ENCODE measurements around the gene GOSR2.

DNA sequence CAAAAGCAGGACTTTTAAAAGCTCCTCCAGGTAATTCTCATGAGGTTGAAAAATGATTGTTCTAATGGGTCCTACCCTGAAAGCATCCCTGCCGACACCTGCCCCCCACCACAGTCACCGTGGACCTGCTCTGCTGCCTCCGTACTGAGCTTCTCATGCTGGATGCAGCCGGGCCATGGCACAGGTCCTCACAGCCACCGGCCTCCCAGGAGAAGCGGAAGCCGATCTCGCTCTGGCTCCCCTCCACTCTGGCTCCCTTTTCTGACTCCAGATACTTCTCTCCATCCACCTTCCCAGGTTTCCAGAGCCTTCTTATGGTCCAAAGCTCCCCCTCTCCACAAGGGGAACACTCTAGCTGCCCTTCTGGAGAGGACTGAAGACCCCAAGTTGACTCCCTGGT, 45.9 kb downstream of the GOSR2 start:
- TF ChIP-seq, protein P1, sequence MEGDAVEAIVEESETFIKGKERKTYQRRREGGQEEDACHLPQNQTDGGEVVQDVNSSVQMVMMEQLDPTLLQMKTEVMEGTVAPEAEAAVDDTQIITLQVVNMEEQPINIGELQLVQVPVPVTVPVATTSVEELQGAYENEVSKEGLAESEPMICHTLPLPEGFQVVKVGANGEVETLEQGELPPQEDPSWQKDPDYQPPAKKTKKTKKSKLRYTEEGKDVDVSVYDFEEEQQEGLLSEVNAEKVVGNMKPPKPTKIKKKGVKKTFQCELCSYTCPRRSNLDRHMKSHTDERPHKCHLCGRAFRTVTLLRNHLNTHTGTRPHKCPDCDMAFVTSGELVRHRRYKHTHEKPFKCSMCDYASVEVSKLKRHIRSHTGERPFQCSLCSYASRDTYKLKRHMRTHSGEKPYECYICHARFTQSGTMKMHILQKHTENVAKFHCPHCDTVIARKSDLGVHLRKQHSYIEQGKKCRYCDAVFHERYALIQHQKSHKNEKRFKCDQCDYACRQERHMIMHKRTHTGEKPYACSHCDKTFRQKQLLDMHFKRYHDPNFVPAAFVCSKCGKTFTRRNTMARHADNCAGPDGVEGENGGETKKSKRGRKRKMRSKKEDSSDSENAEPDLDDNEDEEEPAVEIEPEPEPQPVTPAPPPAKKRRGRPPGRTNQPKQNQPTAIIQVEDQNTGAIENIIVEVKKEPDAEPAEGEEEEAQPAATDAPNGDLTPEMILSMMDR (IDR thresholded peaks at IDR 0.05; ENCODE audit: poor library complexity, severe bottlenecking): no peak
- TF ChIP-seq EZH2 (IDR thresholded peaks at IDR 0.05; ENCODE audit: borderline replicate concordance, insufficient read depth, low read length, poor library complexity, severe bottlenecking): no peak
- TF ChIP-seq POLR2AphosphoS5 (IDR thresholded peaks at IDR 0.05): no peak
- TF ChIP-seq, protein P2, sequence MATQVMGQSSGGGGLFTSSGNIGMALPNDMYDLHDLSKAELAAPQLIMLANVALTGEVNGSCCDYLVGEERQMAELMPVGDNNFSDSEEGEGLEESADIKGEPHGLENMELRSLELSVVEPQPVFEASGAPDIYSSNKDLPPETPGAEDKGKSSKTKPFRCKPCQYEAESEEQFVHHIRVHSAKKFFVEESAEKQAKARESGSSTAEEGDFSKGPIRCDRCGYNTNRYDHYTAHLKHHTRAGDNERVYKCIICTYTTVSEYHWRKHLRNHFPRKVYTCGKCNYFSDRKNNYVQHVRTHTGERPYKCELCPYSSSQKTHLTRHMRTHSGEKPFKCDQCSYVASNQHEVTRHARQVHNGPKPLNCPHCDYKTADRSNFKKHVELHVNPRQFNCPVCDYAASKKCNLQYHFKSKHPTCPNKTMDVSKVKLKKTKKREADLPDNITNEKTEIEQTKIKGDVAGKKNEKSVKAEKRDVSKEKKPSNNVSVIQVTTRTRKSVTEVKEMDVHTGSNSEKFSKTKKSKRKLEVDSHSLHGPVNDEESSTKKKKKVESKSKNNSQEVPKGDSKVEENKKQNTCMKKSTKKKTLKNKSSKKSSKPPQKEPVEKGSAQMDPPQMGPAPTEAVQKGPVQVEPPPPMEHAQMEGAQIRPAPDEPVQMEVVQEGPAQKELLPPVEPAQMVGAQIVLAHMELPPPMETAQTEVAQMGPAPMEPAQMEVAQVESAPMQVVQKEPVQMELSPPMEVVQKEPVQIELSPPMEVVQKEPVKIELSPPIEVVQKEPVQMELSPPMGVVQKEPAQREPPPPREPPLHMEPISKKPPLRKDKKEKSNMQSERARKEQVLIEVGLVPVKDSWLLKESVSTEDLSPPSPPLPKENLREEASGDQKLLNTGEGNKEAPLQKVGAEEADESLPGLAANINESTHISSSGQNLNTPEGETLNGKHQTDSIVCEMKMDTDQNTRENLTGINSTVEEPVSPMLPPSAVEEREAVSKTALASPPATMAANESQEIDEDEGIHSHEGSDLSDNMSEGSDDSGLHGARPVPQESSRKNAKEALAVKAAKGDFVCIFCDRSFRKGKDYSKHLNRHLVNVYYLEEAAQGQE (IDR thresholded peaks at IDR 0.05; ENCODE audit: borderline replicate concordance): no peak
- no peak for TF ChIP-seq SMC3 (conservative IDR thresholded peaks at IDR 0.05; ENCODE audit: poor library complexity)
- TF ChIP-seq MXI1 (conservative IDR thresholded peaks at IDR 0.05; ENCODE audit: poor library complexity, severe bottlenecking): no peak
- TF ChIP-seq RAD21 (conservative IDR thresholded peaks at IDR 0.05): no peak
- no peak for TF ChIP-seq EP300 (conservative IDR thresholded peaks at IDR 0.05; ENCODE audit: poor library complexity, severe bottlenecking)

All from neural cell (in vitro differentiated cells).